PC-9 (cell line): Measurements from ENCODE around the gene SCN3A.

Experiments
- EZH2 ChIP-seq: fragments of 200-600 bp; sonication (generic); IDR thresholded peaks from 2 replicates; pipeline ENCODE4 v1.8.0; 2017; ENCODE audit warnings: antibody characterized with exemption, low read depth
- TF ChIP-seq, protein P1 (sequence below): fragments of 200-600 bp; sonication (generic); conservative IDR thresholded peaks from 2 replicates; pipeline ENCODE4 v1.6.1; 2017; ENCODE audit warnings: mixed run types, antibody characterized with exemption, mild to moderate bottlenecking, moderate library complexity

- TF ChIP-seq, protein P1, sequence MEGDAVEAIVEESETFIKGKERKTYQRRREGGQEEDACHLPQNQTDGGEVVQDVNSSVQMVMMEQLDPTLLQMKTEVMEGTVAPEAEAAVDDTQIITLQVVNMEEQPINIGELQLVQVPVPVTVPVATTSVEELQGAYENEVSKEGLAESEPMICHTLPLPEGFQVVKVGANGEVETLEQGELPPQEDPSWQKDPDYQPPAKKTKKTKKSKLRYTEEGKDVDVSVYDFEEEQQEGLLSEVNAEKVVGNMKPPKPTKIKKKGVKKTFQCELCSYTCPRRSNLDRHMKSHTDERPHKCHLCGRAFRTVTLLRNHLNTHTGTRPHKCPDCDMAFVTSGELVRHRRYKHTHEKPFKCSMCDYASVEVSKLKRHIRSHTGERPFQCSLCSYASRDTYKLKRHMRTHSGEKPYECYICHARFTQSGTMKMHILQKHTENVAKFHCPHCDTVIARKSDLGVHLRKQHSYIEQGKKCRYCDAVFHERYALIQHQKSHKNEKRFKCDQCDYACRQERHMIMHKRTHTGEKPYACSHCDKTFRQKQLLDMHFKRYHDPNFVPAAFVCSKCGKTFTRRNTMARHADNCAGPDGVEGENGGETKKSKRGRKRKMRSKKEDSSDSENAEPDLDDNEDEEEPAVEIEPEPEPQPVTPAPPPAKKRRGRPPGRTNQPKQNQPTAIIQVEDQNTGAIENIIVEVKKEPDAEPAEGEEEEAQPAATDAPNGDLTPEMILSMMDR, result no peak
- no peak for TF ChIP-seq EZH2
These were observed 159.1 kb downstream of the SCN3A start for GRCh38 chr2:165044505-165045303.
